ENCODE data around the gene SCN5A. TPM values are rescaled to one million over a fixed set of nuclear protein-coding genes. Genes with fewer than 3 reads are reported as not detected.

Gene SCN5A
- total and polyA plus RNA-seq, 10 donors, result 0.02 to 1.2 (median 0.17) TPM; not detected in 3

GRCh38 chr3:38588995-38589937 is 60.2 kb downstream of the SCN5A start:
- 80 to 88% (median 81%) methylated on average over 18 to 20 of the region's 20 CpGs for WGBS, 5 donors
- no peaks in the 10 kb centered on the region for H3K9me3 ChIP-seq
- no peak overlapping the region for H3K27ac ChIP-seq
- H3K36me3 ChIP-seq, result no peaks in the 10 kb centered on the region
- H3K4me3 ChIP-seq, result no peak overlapping the region
- intact Hi-C loops (cut with DNase I; ENCODE audit: low total_unique reads), result no loop called here
- DNase-seq, result peak; percentile 57
- H3K4me1 ChIP-seq, result no peaks in the 10 kb centered on the region
- peaks cover 0 to 11% (median 0%) of the 10 kb centered on the region in 7 donors for H3K27me3 ChIP-seq (replicated peaks in 1 of 7)
- TF ChIP-seq, protein P1, sequence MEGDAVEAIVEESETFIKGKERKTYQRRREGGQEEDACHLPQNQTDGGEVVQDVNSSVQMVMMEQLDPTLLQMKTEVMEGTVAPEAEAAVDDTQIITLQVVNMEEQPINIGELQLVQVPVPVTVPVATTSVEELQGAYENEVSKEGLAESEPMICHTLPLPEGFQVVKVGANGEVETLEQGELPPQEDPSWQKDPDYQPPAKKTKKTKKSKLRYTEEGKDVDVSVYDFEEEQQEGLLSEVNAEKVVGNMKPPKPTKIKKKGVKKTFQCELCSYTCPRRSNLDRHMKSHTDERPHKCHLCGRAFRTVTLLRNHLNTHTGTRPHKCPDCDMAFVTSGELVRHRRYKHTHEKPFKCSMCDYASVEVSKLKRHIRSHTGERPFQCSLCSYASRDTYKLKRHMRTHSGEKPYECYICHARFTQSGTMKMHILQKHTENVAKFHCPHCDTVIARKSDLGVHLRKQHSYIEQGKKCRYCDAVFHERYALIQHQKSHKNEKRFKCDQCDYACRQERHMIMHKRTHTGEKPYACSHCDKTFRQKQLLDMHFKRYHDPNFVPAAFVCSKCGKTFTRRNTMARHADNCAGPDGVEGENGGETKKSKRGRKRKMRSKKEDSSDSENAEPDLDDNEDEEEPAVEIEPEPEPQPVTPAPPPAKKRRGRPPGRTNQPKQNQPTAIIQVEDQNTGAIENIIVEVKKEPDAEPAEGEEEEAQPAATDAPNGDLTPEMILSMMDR (IDR thresholded peaks at IDR 0.05 in 8 of 11, conservative IDR thresholded peaks at IDR 0.05 in 3 of 11), result no peak
- TF ChIP-seq POLR2A (IDR thresholded peaks at IDR 0.05) (no peak), POLR2AphosphoS5 (IDR thresholded peaks at IDR 0.05) (no peak)

DNA sequence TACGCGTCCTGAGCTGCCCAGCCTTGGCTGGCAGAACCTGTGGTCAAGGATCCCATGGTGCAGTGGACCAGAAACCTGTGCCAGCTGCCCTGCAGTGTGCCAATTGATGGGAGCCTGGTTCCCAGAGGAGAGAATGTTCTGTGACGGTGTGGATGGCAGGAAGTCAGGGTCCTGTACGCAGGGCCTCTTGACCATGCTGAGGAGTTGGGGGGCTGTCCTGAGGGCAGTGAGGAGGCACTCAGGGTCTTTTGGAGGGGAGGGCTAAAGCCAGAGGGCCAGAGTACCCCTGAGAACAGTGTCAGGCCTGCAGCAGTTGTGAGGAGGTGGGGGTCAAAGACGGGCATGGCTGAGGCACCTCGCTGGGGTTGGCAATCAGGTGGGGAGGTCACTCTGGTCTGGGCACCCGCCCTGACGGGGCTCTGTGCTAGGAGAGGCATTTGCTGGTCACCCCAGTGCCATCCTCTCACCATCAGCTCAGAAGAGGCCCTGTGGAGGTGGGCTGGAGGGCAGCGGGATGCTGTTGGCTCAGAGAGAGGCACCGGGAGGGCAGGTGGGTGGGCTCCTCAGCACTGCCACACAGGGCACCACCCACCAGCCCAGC is 61.0 kb downstream of the SCN5A start:
- DNase-seq, result peak; percentile 67
- no peak overlapping the region for H3K4me3 ChIP-seq
- WGBS, 5 donors, result 55 to 75% (median 60%) methylated on average over 8 to 10 of the region's 10 CpGs
- H3K27ac ChIP-seq, result no peak overlapping the region
- no peaks in the 10 kb centered on the region for H3K4me1 ChIP-seq
- no peaks in the 10 kb centered on the region for H3K9me3 ChIP-seq
- intact Hi-C loops (cut with DNase I; ENCODE audit: low total_unique reads), result no loop called here
- H3K27me3 ChIP-seq (replicated peaks in 1 of 7), result peaks cover 0 to 11% (median 0%) of the 10 kb centered on the region in 7 donors
- TF ChIP-seq POLR2A (IDR thresholded peaks at IDR 0.05) (no peak), POLR2AphosphoS5 (IDR thresholded peaks at IDR 0.05) (no peak)
- TF ChIP-seq, protein P1 (IDR thresholded peaks at IDR 0.05 in 8 of 11, conservative IDR thresholded peaks at IDR 0.05 in 3 of 11), result no peak
- H3K36me3 ChIP-seq, result no peaks in the 10 kb centered on the region

DNA sequence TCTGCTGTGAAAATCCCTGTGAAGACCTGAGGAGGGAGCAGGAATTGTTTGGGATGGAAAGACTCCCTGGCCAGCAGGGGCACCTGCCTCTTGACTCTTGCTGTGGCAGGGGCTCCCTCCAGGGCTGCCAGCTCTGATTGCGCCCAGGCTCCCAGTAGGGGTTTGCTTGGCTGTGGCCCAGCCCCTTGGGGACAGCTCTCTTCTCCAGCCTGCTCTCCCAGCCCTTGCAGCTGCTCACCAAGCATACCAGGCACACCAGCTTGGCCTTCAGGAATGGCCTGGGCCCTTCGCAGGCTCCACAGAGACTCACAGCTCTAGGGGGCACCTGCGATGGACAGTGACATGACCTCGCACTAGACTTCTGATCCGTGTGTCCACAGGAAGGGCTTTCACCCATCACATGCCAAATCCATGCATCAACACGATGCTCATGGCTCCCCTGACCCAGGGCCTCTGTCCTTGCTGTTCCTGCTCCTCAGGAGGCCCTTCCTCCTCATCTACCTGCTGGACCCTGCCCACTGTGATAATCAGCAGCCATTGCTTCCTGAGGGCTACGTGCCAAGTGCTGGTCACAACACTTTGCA is 61.8 kb downstream of the SCN5A start:
- 79 to 94% (median 80%) methylated on average over 6 to 7 of the region's 7 CpGs for WGBS, 5 donors
- Histone ChIP-seq H3K4me3 (no peak overlapping the region), H3K36me3 (no peaks in the 10 kb centered on the region), H3K9me3 (no peaks in the 10 kb centered on the region), H3K27ac (no peak overlapping the region), H3K27me3 (replicated peaks in 1 of 7) (peaks cover 0 to 11% (median 0%) of the 10 kb centered on the region in 7 donors), H3K4me1 (no peaks in the 10 kb centered on the region)
- TF ChIP-seq POLR2AphosphoS5 (IDR thresholded peaks at IDR 0.05) (no peak), POLR2A (IDR thresholded peaks at IDR 0.05) (no peak)
- TF ChIP-seq, protein P1 (IDR thresholded peaks at IDR 0.05 in 8 of 11, conservative IDR thresholded peaks at IDR 0.05 in 3 of 11), result no peak
- intact Hi-C loops (cut with DNase I; ENCODE audit: low total_unique reads), result no loop called here
- DNase-seq, result peak; percentile 70
